CMK (cell line): ENCODE data around the gene FGGY.

Experiments
- DNase-seq: peaks from one replicate; pipeline ENCODE4 v3.0.0-alpha.2; 2010; ENCODE audit warnings: low read depth

Gene FGGY

GRCh38 chr1:59414406-59415133 is 117.7 kb downstream of the FGGY start:
- DNase-seq: peak; percentile 44

DNA sequence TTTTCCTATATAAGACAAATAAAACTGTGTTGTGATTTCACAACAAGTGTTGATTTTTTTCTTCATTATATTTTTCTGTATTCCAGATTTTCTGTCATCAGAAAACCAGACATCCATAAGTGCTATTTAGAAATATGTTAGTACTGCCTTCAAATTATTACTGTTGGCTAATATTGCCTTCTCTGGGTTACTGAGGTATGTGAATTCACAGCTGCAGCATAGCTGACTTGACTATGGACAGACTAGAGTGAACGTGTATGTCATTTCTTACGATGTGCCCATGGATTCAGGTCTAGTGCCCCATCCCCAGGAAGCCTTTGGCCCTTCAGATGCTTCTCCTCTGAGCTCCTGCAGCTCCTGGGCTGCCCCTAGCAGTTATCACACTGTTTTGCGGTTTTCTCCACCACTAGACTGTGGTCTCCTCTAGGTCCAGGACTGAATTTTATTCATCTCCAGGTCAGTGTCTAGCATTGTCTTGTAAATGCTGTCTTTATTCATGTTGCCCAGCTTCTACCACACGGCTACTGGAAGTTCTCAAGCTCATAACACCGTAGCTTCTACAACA is 118.5 kb downstream of the FGGY start:
- DNase-seq: no peak

DNA sequence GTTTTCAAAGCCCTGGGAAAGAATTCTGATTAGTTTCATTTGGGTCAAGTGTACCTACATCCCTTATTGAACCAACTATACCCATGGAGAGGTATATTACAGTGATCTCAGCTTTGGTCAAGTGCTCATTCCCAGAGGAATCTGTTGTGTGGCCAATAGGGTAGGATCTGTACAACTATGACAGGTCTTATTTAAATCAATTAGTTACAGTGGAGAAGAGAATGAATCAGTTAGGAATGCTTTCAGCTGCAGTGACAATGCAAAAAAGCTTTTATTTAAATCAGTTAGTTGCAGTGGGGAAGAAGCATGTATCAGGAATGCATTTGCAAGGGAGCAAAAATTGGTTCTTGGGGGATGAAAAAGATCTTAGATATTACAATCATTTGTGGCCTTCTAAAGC is 119.0 kb downstream of the FGGY start:
- no peak for DNase-seq

- DNase-seq: no peak
Observed at GRCh38 chr1:59417406-59417805, 120.5 kb downstream of the FGGY start.

DNA sequence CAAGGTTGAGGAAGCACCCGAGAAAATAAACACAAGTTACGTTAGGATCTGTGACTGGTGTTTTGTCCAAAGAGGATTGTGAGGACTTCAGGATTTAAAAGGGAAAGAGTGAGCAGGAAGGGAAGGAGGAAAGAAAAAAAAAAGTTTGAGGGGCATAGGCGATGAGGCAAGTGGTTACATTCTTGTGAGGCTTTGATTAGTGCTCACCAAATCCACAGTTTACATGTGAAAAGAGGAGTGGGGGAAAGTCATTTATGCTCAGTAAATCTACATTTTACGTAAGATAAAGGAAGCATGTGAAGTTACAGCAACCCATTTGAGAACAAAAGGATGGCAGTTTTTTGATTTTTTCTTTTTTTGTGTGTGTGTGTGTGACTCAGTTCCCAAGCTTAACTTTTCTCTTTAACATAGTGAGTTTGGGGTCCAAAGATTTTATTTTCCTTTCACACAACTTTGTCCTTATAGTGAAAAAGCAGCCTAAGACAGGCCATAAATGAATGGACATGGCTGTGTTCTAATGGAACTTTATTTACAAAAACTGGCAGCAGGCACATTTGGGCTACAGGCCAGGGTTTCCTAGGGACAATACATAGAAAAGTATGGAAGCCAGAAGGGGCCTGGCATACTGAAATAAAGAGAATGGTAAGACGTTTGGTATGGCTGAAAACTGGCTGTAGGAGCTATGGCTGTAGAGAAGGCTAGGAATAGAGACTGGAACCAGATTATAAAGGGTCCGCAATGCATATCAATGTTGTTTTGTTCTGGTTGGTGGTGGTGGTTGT is 121.7 kb downstream of the FGGY start:
- no peak for DNase-seq

DNA sequence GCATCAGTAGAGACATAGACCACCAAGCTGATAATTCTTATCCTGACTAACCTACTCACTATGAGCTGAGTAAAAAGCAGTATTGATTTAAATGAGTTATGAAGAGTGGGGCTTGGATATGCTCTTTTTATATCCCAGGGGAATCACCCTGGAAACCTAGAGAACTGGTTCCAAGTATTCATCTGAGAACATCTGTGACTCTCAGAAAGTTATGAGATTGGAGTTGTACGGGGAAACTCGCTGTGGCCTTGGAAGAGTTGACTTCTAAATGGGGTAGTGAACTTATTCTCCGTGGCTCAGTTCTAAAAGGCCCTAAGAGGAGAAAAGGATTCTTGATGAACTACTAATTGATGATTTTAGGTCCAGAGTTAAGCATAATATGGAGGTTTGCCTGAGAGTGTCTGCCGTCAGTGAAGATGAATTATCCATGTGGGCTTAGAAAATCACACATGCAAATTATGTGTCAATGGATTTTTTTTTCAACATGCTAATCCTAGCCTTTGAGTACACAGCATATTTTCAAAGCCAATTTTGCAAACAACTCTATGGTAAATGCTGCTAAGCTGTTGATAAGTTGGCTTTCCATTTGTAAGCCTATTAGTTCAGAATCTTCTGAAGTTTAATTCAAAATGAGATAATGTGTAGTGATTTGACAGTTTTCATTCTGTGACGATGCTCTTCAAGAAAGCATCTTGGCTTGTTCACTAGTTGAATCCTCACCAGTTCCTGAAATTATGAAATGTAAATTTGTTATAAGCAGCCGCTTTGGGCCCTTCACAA is 122.7 kb downstream of the FGGY start:
- no peak for DNase-seq

DNA sequence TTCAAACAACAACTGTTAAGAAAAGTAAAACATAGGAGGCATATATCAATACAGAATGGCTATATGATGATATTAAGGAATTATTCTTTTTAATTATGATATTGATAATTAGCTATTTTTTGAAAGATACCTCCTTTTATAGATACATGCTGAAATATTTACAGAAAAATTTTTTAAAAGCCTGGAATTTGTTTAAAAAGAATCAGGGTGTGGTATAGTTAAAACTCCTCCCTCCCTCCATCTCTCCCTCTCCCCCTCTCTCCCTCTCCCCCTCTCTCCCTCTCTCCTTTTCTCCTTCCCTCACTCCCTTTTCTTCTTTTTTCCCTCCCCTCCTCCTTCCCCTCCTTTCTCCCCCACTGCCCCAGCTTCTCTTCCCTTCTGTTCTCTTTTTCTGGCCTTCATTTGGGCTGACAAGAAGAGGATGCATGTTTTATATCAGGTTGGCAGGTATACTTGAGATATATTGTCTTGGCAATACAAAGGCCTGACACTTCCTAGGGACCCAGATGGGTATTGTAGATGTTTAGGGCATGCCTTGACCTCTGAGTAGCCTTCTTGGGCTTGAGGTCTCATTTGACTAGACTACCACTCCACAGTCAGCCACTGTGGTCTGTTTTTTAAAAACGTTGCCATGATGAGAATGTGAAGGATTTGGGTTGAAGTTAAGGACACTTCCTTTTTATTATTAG is 124.5 kb downstream of the FGGY start:
- DNase-seq: no peak

DNA sequence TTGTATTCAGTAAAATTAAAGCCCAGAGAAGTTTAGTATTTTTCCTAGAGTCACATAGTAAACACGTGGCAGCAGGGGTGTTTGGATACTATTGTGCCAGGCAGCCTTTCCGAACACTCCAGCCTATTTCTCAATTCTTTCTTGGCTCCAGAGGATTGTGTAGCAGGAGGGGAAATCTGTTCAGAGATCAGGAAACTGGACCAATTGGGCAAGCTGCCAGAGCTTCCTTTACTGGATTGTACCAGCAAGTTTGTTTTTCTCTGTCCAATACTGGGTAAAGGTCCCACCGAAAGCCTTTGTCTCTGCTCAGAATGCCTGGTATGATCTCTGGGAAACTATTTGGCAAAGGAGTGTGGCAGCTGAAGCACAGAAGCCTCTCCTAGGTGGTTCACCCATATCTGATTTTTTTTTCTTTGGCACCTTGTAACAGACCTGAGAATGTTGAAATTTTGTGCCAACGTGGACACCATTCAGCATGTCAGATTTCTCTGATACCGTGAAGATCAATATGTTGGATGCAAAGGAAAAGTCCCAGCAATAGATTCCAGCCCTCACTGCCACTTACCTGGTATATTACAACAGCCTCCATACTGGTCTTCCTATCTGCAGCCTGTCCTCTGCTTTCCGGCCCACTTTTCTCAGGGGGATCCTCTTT is 126.2 kb downstream of the FGGY start:
- no peak for DNase-seq

- DNase-seq: no peak
Observed at GRCh38 chr1:59427155-59427554, 130.3 kb downstream of the FGGY start.

DNA sequence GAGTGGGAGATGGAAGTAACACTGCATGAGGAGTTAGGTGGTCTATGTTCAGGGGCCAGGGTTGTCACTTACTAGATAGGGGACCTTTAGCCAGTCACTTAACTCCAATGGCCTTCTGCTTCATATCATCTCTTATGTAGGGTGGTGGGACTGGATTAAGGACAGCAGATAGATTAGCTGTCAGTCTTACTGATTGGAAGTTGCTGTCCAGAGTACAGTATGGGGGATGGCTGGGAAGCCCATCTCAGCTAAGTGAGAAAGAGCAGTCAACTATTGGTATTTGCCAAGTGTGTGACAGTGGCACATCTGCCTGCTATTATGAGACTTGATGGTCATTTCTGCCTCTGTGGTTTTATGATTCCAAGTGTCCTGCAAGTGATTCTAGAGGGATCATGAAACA is 130.9 kb downstream of the FGGY start:
- no peak for DNase-seq

- no peak for DNase-seq
Observed at GRCh38 chr1:59428828-59429227, 131.9 kb downstream of the FGGY start.

GRCh38 chr1:59429656-59430055 is 132.8 kb downstream of the FGGY start:
- no peak for DNase-seq

- no peak for DNase-seq
Observed at GRCh38 chr1:59431566-59432294, 134.8 kb downstream of the FGGY start.

- DNase-seq: no peak
Observed at GRCh38 chr1:59432531-59433439, 135.9 kb downstream of the FGGY start.

DNA sequence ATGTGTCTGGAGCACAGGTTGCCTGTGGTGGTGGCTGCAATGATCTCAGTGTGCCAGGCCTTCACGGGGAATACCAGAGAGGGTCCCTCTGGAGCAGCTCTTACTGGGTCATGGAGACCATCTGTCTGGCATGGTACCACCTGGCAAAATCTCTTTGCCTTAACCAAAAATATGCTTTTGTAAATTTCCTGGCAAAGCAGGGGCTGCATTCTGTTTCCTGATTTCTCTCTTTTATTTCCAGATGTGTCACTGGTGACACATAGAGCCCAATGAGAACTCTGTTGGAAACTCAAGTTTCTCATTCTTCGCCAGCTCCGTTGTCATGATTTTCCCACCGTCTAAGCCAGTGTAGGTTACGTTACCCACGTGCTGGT is 136.5 kb downstream of the FGGY start:
- no peak for DNase-seq

DNA sequence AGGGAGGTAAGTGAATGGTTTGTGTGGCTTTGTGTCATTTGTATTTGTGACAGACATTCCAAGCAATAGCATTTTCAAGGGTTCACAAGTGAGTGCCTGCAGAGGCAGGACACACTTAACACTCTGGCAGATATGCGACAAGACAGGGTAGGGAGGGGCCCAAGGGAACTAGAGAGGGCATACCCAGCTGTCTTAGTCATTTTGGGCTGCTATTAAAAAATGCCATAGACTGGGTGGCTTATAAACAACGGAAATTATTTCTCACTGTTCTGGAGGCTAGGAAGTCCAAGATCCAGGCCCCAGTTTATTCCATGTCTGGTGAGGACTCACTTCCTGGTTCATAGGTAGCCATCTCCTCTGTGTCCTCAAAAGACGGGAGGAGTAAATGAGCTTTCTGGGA is 137.4 kb downstream of the FGGY start:
- no peak for DNase-seq

DNA sequence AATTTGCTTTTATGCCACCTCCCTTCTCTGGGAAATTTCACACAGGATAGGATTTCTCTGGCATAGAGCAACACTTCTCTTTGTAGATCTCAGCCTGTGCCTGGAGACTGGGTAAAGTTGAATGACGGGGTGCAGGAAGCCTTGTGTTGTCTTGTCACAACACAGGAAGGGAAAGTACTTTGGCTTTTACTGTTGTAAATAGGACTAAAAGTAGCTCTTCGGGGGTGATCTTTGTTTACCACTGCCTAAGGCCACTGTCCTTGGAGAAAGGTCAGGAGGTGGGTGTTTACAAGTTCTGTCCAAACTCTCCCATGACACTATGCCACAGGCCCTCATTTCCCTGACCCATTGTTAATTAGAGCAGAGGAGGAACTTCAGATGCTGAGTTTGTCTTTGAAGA is 139.7 kb downstream of the FGGY start:
- DNase-seq: no peak

DNA sequence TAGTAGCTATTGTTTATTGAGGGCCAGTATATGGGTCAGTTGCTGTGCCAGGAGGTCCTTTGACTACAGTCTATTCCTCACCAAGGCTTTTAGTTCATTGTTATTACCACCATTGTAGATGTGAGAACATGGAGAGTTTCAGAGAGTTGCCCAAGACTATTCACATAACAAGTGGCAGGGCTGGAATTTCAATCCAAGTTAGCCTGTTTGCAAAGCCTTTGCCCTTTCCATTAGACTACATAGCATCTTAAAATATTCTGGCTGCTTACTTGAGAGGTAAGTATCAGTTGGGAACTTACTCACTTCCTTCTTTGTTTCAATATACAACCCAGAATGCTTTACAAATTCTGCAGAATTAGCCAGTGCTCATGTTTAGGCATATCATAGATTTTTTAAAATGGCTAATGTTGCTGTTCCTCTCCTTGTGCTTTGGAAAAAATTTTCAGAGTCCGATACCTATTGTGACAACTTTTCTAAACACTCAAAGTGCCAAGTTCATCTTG is 141.2 kb downstream of the FGGY start:
- no peak for DNase-seq

DNA sequence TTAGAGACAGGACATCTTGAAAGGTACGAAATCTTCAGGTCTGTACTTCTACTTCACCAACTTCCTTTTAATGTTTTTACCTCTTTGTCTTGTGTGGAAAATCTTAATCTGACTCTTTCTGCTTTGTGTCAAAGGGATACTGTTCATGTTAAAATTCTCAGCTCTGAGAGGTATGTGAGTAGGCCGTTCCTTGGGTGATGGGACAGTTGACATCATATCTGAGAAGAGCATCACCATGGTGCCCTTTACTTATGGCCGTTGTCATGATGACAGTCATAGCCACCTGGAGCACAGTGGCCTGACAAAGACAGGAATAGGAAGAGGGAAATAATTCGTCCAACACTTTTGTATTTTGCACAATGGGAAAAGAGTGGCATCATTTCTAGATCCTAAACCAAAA is 145.6 kb downstream of the FGGY start:
- no peak for DNase-seq

DNA sequence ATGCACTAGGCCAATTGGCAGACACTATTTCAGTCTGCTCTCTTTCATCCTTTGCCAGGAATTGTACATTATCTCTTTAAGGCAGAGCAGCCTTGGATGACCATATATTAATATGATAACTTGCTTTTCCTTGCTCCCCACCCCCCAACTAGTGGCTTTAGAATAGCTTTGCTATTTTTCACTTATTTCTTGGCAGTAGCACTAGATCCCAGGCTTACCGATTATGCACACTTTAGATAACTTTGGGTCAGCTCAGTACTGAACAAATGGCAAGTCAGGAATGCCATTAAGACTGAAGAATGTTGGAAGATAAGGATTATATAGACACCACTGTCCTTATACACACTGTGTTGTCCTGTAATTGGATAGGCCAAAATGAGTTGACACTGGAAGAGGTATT is 146.4 kb downstream of the FGGY start:
- no peak for DNase-seq
